A549 (cell line): Measurements from ENCODE around the gene RTL1.

Source experiments
- CEBPB ChIP-seq, 2 experiments: fragments of >200 bp in 1 of 2; sonication (Bioruptor Twin) in 1 of 2; formaldehyde crosslinking in 1 of 2; IDR thresholded peaks; 2 replicates each; pipeline ENCODE4 v1.6.1; 2012 to 2016
- CHD2 ChIP-seq: fragments of 150-350 bp; IDR thresholded peaks from 2 replicates; pipeline ENCODE4 v1.6.1; 2014; ENCODE audit warnings: low read length; ENCODE audit not compliant: partially characterized antibody
- RAD21 ChIP-seq, 2 experiments: fragments of >200 bp in 1 of 2; sonication (Bioruptor Twin) in 1 of 2; formaldehyde crosslinking in 1 of 2; IDR thresholded peaks in 1 of 2; conservative IDR thresholded peaks in 1 of 2; 2 replicates in 1 of 2; 3 replicates in 1 of 2; pipeline ENCODE4 v1.6.1; 2012 to 2018; ENCODE audit warnings: inconsistent platforms in 1 of 2
- TF ChIP-seq, protein P1 (sequence below): fragments of >200 bp; sonication (Bioruptor Twin); formaldehyde crosslinking; IDR thresholded peaks from 3 replicates; pipeline ENCODE4 v1.5.1; 2016
- TF ChIP-seq, protein P2 (sequence below): IDR thresholded peaks from 2 replicates; pipeline ENCODE4 v1.6.1; 2012
- TF ChIP-seq, protein P3 (sequence below): fragments of 150-350 bp; IDR thresholded peaks from 2 replicates; pipeline ENCODE4 v1.6.1; 2014; ENCODE audit warnings: low read depth, mild to moderate bottlenecking, low read length

DNA sequence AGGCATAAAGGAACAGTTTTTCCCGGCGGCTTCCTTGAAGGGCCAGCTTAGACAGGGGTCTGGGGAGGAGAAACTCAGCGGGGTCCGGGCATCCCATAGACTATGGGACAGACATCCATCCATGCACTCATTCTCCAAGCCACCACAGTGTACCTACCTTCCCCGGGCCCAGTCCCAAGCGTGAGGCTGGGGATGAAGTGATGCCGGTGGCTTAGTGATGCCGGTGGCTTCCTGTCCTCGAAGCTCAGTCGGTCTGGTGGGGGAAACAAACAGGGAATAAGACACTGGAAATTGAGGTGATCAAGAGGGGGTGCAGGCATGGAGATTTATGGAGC, 421 bp downstream of the RTL1 start:
- TF ChIP-seq, protein P1, sequence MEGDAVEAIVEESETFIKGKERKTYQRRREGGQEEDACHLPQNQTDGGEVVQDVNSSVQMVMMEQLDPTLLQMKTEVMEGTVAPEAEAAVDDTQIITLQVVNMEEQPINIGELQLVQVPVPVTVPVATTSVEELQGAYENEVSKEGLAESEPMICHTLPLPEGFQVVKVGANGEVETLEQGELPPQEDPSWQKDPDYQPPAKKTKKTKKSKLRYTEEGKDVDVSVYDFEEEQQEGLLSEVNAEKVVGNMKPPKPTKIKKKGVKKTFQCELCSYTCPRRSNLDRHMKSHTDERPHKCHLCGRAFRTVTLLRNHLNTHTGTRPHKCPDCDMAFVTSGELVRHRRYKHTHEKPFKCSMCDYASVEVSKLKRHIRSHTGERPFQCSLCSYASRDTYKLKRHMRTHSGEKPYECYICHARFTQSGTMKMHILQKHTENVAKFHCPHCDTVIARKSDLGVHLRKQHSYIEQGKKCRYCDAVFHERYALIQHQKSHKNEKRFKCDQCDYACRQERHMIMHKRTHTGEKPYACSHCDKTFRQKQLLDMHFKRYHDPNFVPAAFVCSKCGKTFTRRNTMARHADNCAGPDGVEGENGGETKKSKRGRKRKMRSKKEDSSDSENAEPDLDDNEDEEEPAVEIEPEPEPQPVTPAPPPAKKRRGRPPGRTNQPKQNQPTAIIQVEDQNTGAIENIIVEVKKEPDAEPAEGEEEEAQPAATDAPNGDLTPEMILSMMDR = no peak
- TF ChIP-seq, protein P2, sequence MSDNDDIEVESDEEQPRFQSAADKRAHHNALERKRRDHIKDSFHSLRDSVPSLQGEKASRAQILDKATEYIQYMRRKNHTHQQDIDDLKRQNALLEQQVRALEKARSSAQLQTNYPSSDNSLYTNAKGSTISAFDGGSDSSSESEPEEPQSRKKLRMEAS = no peak
- TF ChIP-seq CHD2 (no peak), RAD21 (conservative IDR thresholded peaks at IDR 0.05 in 1 of 2, IDR thresholded peaks at IDR 0.05 in 1 of 2) (no peak), CEBPB (IDR thresholded peaks at IDR 0.05) (no peak)
- TF ChIP-seq, protein P3, sequence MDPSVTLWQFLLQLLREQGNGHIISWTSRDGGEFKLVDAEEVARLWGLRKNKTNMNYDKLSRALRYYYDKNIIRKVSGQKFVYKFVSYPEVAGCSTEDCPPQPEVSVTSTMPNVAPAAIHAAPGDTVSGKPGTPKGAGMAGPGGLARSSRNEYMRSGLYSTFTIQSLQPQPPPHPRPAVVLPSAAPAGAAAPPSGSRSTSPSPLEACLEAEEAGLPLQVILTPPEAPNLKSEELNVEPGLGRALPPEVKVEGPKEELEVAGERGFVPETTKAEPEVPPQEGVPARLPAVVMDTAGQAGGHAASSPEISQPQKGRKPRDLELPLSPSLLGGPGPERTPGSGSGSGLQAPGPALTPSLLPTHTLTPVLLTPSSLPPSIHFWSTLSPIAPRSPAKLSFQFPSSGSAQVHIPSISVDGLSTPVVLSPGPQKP = no peak
